HFFc6 (cell line): ENCODE measurements around the gene FBRSL1. TPM values are rescaled to one million over a fixed set of nuclear protein-coding genes. Genes with fewer than 3 reads are reported as not detected.

ENCODE experiments used
- DNase-seq: peaks from one replicate; pipeline ENCODE4 v3.0.0-alpha.2; 2018
- H3K27ac Mint-ChIP-seq: 2 replicates; pipeline ENCODE4 v1.8.0; 2020; ENCODE audit warnings: mild to moderate bottlenecking, mixed read lengths
- H3K27me3 Mint-ChIP-seq: 2 replicates; pipeline ENCODE4 v1.8.0; 2021; ENCODE audit warnings: mild to moderate bottlenecking, moderate library complexity, mixed read lengths; ENCODE audit not compliant: insufficient read depth
- H3K36me3 Mint-ChIP-seq: 2 replicates; pipeline ENCODE4 v1.8.0; 2021; ENCODE audit warnings: low read depth, mixed read lengths
- H3K4me1 Mint-ChIP-seq: 2 replicates; pipeline ENCODE4 v1.8.0; 2020; ENCODE audit warnings: low read depth, mixed read lengths
- H3K4me3 Mint-ChIP-seq: 2 replicates; pipeline ENCODE4 v1.8.0; 2020; ENCODE audit warnings: mild to moderate bottlenecking, moderate library complexity, mixed read lengths
- H3K9me3 Mint-ChIP-seq: 2 replicates; pipeline ENCODE4 v1.8.0; 2020; ENCODE audit warnings: mild to moderate bottlenecking, mixed read lengths
- CTCF ChIP-seq: fragments of 200-600 bp; sonication (generic); IDR thresholded peaks from 2 replicates; pipeline ENCODE4 v1.5.0; 2021; ENCODE audit warnings: antibody characterized with exemption, mild to moderate bottlenecking
- total RNA-seq, 6 experiments: library from RNA; stranded (reverse); fragmentation: NEBNext Ultra II Directional; extraction: Animal tissue kit (Norgen Biotek cat#: 25700); gene quantifications; 2 replicates in 1 of 6; 3 replicates in 5 of 6; pipeline ENCODE4 v1.2.3, GENCODE V29; 2021

FBRSL1 gene
- total RNA-seq, 6 experiments from 2014 or later: 25.1 to 34.0 (median 30.1) TPM

- Mint-ChIP-seq H3K27me3 (no peaks in the 10 kb centered on the region), H3K4me3 (0 out of 2 replicates have a peak overlapping the region, but pooled peaks have one; percentile 52), H3K27ac (peak overlapping the region; percentile 54; the same call in 1 of the 2 replicates), H3K9me3 (no peaks in the 10 kb centered on the region), H3K36me3 (no peaks in the 10 kb centered on the region), H3K4me1 (peaks cover 16% of the 10 kb centered on the region)
- no peak for DNase-seq
- no peak for TF ChIP-seq CTCF
Observed at GRCh38 chr12:132507161-132507538, 17.2 kb downstream of the FBRSL1 start.

GRCh38 chr12:132507656-132508490 lies 17.9 kb downstream of the FBRSL1 start:
- Mint-ChIP-seq H3K27me3 (no peaks in the 10 kb centered on the region), H3K4me3 (no peak overlapping the region), H3K4me1 (peaks cover 17% of the 10 kb centered on the region), H3K36me3 (no peaks in the 10 kb centered on the region), H3K9me3 (no peaks in the 10 kb centered on the region), H3K27ac (no peak overlapping the region)
- peak; percentile 42; the same call in 1 of the 2 replicates for TF ChIP-seq CTCF
- DNase-seq: no peak

GRCh38 chr12:132508491-132508740 lies 18.5 kb downstream of the FBRSL1 start:
- no peak overlapping the region for H3K27ac Mint-ChIP-seq
- no peaks in the 10 kb centered on the region for H3K9me3 Mint-ChIP-seq
- TF ChIP-seq CTCF: no peak
- DNase-seq: no peak
- H3K4me1 Mint-ChIP-seq: peaks cover 22% of the 10 kb centered on the region
- H3K4me3 Mint-ChIP-seq: no peak overlapping the region
- no peaks in the 10 kb centered on the region for H3K36me3 Mint-ChIP-seq
- H3K27me3 Mint-ChIP-seq: no peaks in the 10 kb centered on the region

- Mint-ChIP-seq H3K27ac (no peak overlapping the region), H3K36me3 (no peaks in the 10 kb centered on the region), H3K4me1 (peaks cover 22% of the 10 kb centered on the region), H3K9me3 (no peaks in the 10 kb centered on the region), H3K4me3 (no peak overlapping the region), H3K27me3 (no peaks in the 10 kb centered on the region)
- DNase-seq: no peak
- no peak for TF ChIP-seq CTCF
Observed at GRCh38 chr12:132508860-132509732, 19.1 kb downstream of the FBRSL1 start.

- H3K27me3 Mint-ChIP-seq: no peaks in the 10 kb centered on the region; the same call in 1 of the 2 replicates
- no peak overlapping the region for H3K27ac Mint-ChIP-seq
- DNase-seq: no peak
- TF ChIP-seq CTCF: no peak
- no peak overlapping the region for H3K4me3 Mint-ChIP-seq
- H3K9me3 Mint-ChIP-seq: no peaks in the 10 kb centered on the region
- H3K4me1 Mint-ChIP-seq: peaks cover 22% of the 10 kb centered on the region
- H3K36me3 Mint-ChIP-seq: peaks cover 2% of the 10 kb centered on the region; the same call in 1 of the 2 replicates
Observed at GRCh38 chr12:132510111-132510724, 20.3 kb downstream of the FBRSL1 start.
